Measurements from ENCODE around the gene SYT9. TPM values are rescaled to one million over a fixed set of nuclear protein-coding genes. Genes with fewer than 3 reads are reported as not detected.

Gene SYT9
- total and polyA plus RNA-seq, 12 donors: 0.94 to 17.7 (median 5.0) TPM

MicroRNA genes within 50 kb of the gene (microRNA counts, 767-probe panel; counts per million panel counts)
- microRNA hsa-miR-302e: 0 counts per million in 2 donors

Small RNAs within 50 kb of the gene (microRNA-seq; reads per million reads assigned to microRNA genes)
- gene MIR302E: 0 reads per million in 3 donors

Small RNAs within 50 kb of the gene (small RNA-seq; reads per million reads assigned to genes)
- gene MIR302E: 0 reads per million in 2 donors

Other genes starting within 250 kb of the SYT9 start
- gene ZNF214, start 231.6 kb upstream of the SYT9 start, total RNA-seq: 10 to 100 TPM in 1 of 9 donors, 1 to 10 TPM in 7, under 1 TPM in 1; 0.96 to 14.2 (median 1.8) TPM
- gene ZNF214, start 231.6 kb upstream of the SYT9 start, polyA plus RNA-seq: 1 to 10 TPM in 1 of 3 donors, under 1 TPM in 2; 0.48 to 2.3 (median 0.71) TPM
- gene NLRP14, start 231.4 kb upstream of the SYT9 start, total RNA-seq: under 1 TPM in 3 of 9 donors, not detected in 6; 0.11 TPM
- under 1 TPM in 1 of 3 donors, not detected in 2; 0.05 TPM for gene NLRP14, start 231.4 kb upstream of the SYT9 start, polyA plus RNA-seq
- gene RBMXL2, start 162.9 kb upstream of the SYT9 start, total RNA-seq: under 1 TPM in 1 of 9 donors, not detected in 8; 0.06 TPM
- gene RBMXL2, start 162.9 kb upstream of the SYT9 start, polyA plus RNA-seq: under 1 TPM in 1 of 3 donors, not detected in 2; 0.03 TPM
- 10 to 100 TPM in 2 of 9 donors, 1 to 10 TPM in 7; 4.0 to 12.6 (median 6.7) TPM for gene OLFML1, start 233.6 kb downstream of the SYT9 start, total RNA-seq
- 1 to 10 TPM; 4.8 to 8.0 (median 5.3) TPM for gene OLFML1, start 233.6 kb downstream of the SYT9 start, polyA plus RNA-seq